Measurements from ENCODE around the gene KCP.

DNA sequence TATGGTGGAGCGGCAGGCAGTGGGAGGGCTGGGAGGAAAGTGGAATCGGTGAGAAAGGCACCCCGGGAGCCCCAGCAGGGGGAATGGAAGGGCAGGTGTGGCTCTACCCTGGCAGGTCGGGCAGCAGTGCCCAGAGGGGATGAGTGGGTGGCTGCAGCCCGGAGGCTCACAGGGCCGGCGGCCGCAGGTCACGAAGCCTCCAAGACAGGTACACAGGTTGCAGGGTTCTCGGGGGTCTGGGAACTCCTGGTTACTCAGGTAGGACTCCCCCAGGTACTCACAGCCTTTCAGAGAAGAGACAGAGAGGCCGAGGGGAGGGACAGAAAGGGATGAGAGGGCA lies 21.8 kb downstream of the KCP start:
- TF ChIP-seq, protein P1, sequence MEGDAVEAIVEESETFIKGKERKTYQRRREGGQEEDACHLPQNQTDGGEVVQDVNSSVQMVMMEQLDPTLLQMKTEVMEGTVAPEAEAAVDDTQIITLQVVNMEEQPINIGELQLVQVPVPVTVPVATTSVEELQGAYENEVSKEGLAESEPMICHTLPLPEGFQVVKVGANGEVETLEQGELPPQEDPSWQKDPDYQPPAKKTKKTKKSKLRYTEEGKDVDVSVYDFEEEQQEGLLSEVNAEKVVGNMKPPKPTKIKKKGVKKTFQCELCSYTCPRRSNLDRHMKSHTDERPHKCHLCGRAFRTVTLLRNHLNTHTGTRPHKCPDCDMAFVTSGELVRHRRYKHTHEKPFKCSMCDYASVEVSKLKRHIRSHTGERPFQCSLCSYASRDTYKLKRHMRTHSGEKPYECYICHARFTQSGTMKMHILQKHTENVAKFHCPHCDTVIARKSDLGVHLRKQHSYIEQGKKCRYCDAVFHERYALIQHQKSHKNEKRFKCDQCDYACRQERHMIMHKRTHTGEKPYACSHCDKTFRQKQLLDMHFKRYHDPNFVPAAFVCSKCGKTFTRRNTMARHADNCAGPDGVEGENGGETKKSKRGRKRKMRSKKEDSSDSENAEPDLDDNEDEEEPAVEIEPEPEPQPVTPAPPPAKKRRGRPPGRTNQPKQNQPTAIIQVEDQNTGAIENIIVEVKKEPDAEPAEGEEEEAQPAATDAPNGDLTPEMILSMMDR (IDR thresholded peaks at IDR 0.05): no peak
- no peak for TF ChIP-seq POLR2A (IDR thresholded peaks at IDR 0.05)

All from lower leg skin (tissue), 3 donors.